Activated CD8-positive, alpha-beta T cell treated with anti-CD3 and anti-CD28 coated beads for 36 hours (primary cell): ENCODE measurements around the gene DAB1. TPM values are rescaled to one million over a fixed set of nuclear protein-coding genes. Genes with fewer than 3 reads are reported as not detected.

Source experiments
- ATAC-seq: fragments of 200-7000 bp; cut with Tn5 transposase; one replicate; pipeline ENCODE4 v1.10.0; 2021; ENCODE audit warnings: mild to moderate bottlenecking, moderate library complexity
- CTCF ChIA-PET: fragments of 350-600 bp; sonication (Branson Sonifier 250); formaldehyde crosslinking; loops from one replicate; lab custom pipeline; 2021; ENCODE audit warnings: antibody characterized with exemption; lab: Charles Lee
- POLR2A ChIA-PET: fragments of 350-600 bp; sonication (Branson Sonifier 250); formaldehyde crosslinking; loops from one replicate; lab custom pipeline; 2021; ENCODE audit warnings: antibody characterized with exemption; lab: Charles Lee
- DNase-seq: peaks from one replicate; pipeline ENCODE4 v3.0.0-alpha.2; 2020
- H3K27ac Mint-ChIP-seq: one replicate; pipeline ENCODE4 v1.8.0; 2021; ENCODE audit warnings: mild to moderate bottlenecking, mixed read lengths
- H3K27me3 Mint-ChIP-seq: one replicate; pipeline ENCODE4 v1.8.0; 2021; ENCODE audit warnings: mixed read lengths
- H3K36me3 Mint-ChIP-seq: one replicate; pipeline ENCODE4 v1.8.0; 2021; ENCODE audit warnings: low read depth, mixed read lengths
- H3K4me1 Mint-ChIP-seq: one replicate; pipeline ENCODE4 v1.8.0; 2021; ENCODE audit warnings: low read depth, mixed read lengths
- H3K4me3 Mint-ChIP-seq: one replicate; pipeline ENCODE4 v1.8.0; 2021; ENCODE audit warnings: mild to moderate bottlenecking, moderate library complexity, mixed read lengths
- H3K9me3 Mint-ChIP-seq: one replicate; pipeline ENCODE4 v1.8.0; 2021; ENCODE audit warnings: mixed read lengths
- CTCF ChIP-seq: fragments of 200-600 bp; IDR thresholded peaks from one replicate; pipeline ENCODE4 v1.8.0; 2022; ENCODE audit warnings: antibody characterized with exemption, mild to moderate bottlenecking
- intact Hi-C: fragments of 100-400 bp; cut with micrococcal nuclease; formaldehyde crosslinking; loops from one replicate; pipeline ENCODE4 v1.10.0; 2022
- total RNA-seq, 2 experiments: library from RNA; stranded (reverse); gene quantifications; one replicate each; pipeline ENCODE4 v1.2.3, GENCODE V29; 2021

Gene DAB1
- total RNA-seq, 2 experiments from 2014 or later, result not detected

- Mint-ChIP-seq H3K36me3 (no peaks in the 10 kb centered on the region), H3K4me3 (no peak overlapping the region), H3K9me3 (no peaks in the 10 kb centered on the region), H3K27me3 (no peaks in the 10 kb centered on the region), H3K4me1 (no peaks in the 10 kb centered on the region), H3K27ac (no peak overlapping the region)
- DNase-seq (no peak), ATAC-seq (no peak)
- ChIA-PET POLR2A (no interaction called here), CTCF (no interaction called here)
- intact Hi-C loops, result no loop called here
- TF ChIP-seq CTCF, result no peak
These were observed 410.3 kb downstream of the DAB1 start for GRCh38 chr1:57013522-57013921.

GRCh38 chr1:57012315-57012714, 411.5 kb downstream of the DAB1 start:
- Mint-ChIP-seq H3K4me1 (no peaks in the 10 kb centered on the region), H3K27ac (no peak overlapping the region), H3K9me3 (no peaks in the 10 kb centered on the region), H3K4me3 (no peak overlapping the region), H3K27me3 (peaks cover 2% of the 10 kb centered on the region), H3K36me3 (no peaks in the 10 kb centered on the region)
- ATAC-seq, result no peak
- DNase-seq, result no peak
- no peak for TF ChIP-seq CTCF
- intact Hi-C loops, result no loop called here
- CTCF ChIA-PET, result no interaction called here
- POLR2A ChIA-PET, result no interaction called here

GRCh38 chr1:57010511-57010910, 413.3 kb downstream of the DAB1 start:
- ChIA-PET POLR2A (interaction anchor here (0.6 kb wide), 1 partner anchor 208 kb away, joined by 4 read pairs; no protein-coding TSS in a partner anchor), CTCF (interaction anchor here (1.1 kb wide), 1 partner anchor 9 kb away, joined by 3 read pairs; no protein-coding TSS in a partner anchor)
- Mint-ChIP-seq H3K9me3 (no peaks in the 10 kb centered on the region), H3K4me3 (no peak overlapping the region), H3K27ac (no peak overlapping the region), H3K4me1 (no peaks in the 10 kb centered on the region), H3K36me3 (no peaks in the 10 kb centered on the region), H3K27me3 (peaks cover 2% of the 10 kb centered on the region)
- ATAC-seq (no peak), DNase-seq (no peak)
- intact Hi-C loops, result no loop called here
- TF ChIP-seq CTCF, result no peak

GRCh38 chr1:57007948-57008347, 415.9 kb downstream of the DAB1 start:
- no peak overlapping the region for H3K27ac Mint-ChIP-seq
- H3K27me3 Mint-ChIP-seq, result peaks cover 2% of the 10 kb centered on the region
- CTCF ChIA-PET, result interaction anchor here (2.3 kb wide), 1 partner anchor 29 kb away, joined by 7 read pairs; no protein-coding TSS in a partner anchor
- no peak for ATAC-seq
- no peak for DNase-seq
- no peak for TF ChIP-seq CTCF
- H3K4me3 Mint-ChIP-seq, result no peak overlapping the region
- POLR2A ChIA-PET, result interaction anchor here (1.0 kb wide), 1 partner anchor 10 kb away, joined by 4 read pairs; no protein-coding TSS in a partner anchor
- H3K36me3 Mint-ChIP-seq, result no peaks in the 10 kb centered on the region
- no peaks in the 10 kb centered on the region for H3K4me1 Mint-ChIP-seq
- intact Hi-C loops, result no loop called here
- no peaks in the 10 kb centered on the region for H3K9me3 Mint-ChIP-seq

GRCh38 chr1:57007472-57007871, 416.4 kb downstream of the DAB1 start:
- intact Hi-C loops, result no loop called here
- Mint-ChIP-seq H3K36me3 (no peaks in the 10 kb centered on the region), H3K4me3 (no peak overlapping the region), H3K27me3 (peaks cover 2% of the 10 kb centered on the region), H3K9me3 (no peaks in the 10 kb centered on the region), H3K4me1 (no peaks in the 10 kb centered on the region), H3K27ac (no peak overlapping the region)
- ChIA-PET CTCF (interaction anchor here (2.3 kb wide), 1 partner anchor 30 kb away, joined by 7 read pairs; no protein-coding TSS in a partner anchor), POLR2A (interaction anchor here (1.0 kb wide), 1 partner anchor 11 kb away, joined by 4 read pairs; no protein-coding TSS in a partner anchor)
- no peak for DNase-seq
- no peak for ATAC-seq
- TF ChIP-seq CTCF, result no peak
